Ovary (tissue), 9 donors: Measurements from ENCODE around the gene SAYSD1. TPM values are rescaled to one million over a fixed set of nuclear protein-coding genes. Genes with fewer than 3 reads are reported as not detected.
"Not testable (repeated sequence)": the region's sequence is repeated elsewhere in the genome, so short reads cannot be mapped to it uniquely, and the experiment has no call there.

Source experiments
- DNase-seq, 5 donors: peaks; one replicate each; pipeline ENCODE4 v3.0.0-alpha.2; 2019 to 2020
- H3K27ac ChIP-seq, 2 donors: fragments of 200-600 bp; one replicate each; pipeline versions ENCODE4 v1.5.1 to v1.8.0; 2019 to 2022
- H3K27me3 ChIP-seq: fragments of 200-600 bp; one replicate; pipeline ENCODE4 v1.8.0; 2022
- H3K36me3 ChIP-seq: fragments of 200-600 bp; sonication (generic); one replicate; pipeline ENCODE4 v1.5.1; 2019
- H3K4me1 ChIP-seq: one replicate; pipeline ENCODE4 v1.8.1; 2013; ENCODE audit warnings: mild to moderate bottlenecking, moderate library complexity; ENCODE audit not compliant: insufficient read depth
- H3K4me3 ChIP-seq: fragments of 200-600 bp; sonication (generic); one replicate; pipeline ENCODE4 v1.5.1; 2017
- H3K9me3 ChIP-seq, 2 donors: fragments of 200-600 bp in 1 of 2; sonication (generic) in 1 of 2; one replicate each; pipeline versions ENCODE4 v1.5.1 to v1.8.1; 2013 to 2019; ENCODE audit warnings: mild to moderate bottlenecking in 1 of 2, moderate library complexity in 1 of 2
- EP300 ChIP-seq: sonication (generic); formaldehyde crosslinking; IDR thresholded peaks from one replicate; pipeline ENCODE4 v1.6.1; 2017; ENCODE audit warnings: antibody characterized with exemption
- POLR2A ChIP-seq: fragments of 450-650 bp; IDR thresholded peaks from one replicate; pipeline ENCODE4 v1.6.1; 2017; ENCODE audit warnings: antibody characterized with exemption, mild to moderate bottlenecking, moderate library complexity
- WGBS, 3 donors: extraction: QIAGEN DNeasy Blood & Tissue Kit in 1 of 3; methylation state at CpG; one replicate each; pipeline versions ENCODE4 v1.1.5 to v1.1.7; 2013 to 2017; 5-methylcytosine and 5-hydroxymethylcytosine counted together
- intact Hi-C, 4 donors: fragments of 100-400 bp; cut with DNase I; formaldehyde crosslinking; loops; one replicate each; pipeline versions ENCODE4 v1.11.0 to v1.15.1; 2022 to 2023
- polyA plus RNA-seq, 2 donors: library from polyadenylated mRNA; stranded (reverse); fragments of 200-250 nt in 1 of 2; fragments of 350-450 nt in 1 of 2; fragmentation: Illumina TruSeq in 1 of 2; extraction: RNeasy Lipid Tissue Mini Kit (QIAGEN cat#74804) in 1 of 2; gene quantifications; one replicate each; pipeline ENCODE4 v1.2.3, GENCODE V29; 2013 to 2014
- total RNA-seq, 7 donors: library from RNA; depleted of rRNA in 2 of 7; stranded (reverse); fragments of >200 nt in 2 of 7; fragmentation: NEBNext Ultra II Directional in 3 of 7; extraction: Animal tissue kit (Norgen Biotek cat#: 25700) in 3 of 7; gene quantifications; one replicate each; pipeline versions ENCODE4 v1.1.0 to v1.2.4, GENCODE V29; 2016 to 2023
- TF ChIP-seq, protein P1 (sequence below), 3 donors: fragments of 450-650 bp in 2 of 3; fragments of 200-600 bp in 1 of 3; IDR thresholded peaks; one replicate each; pipeline versions ENCODE4 v1.5.1 to v1.8.0; 2016 to 2022; ENCODE audit warnings: antibody characterized with exemption in 3 of 3, mild to moderate bottlenecking in 1 of 3
- donor health status: DM: no; HTN: no; CAD: no; lungs with moderate emphysema.
- donor health status: DM: no; HTN: no; CAD: no.
- donor health status: Bipolar disorder and iron deficiency.
- donor health status: DM: yes; HTN: yes; CAD: no.
- donor health status: DM: no; HTN: no; CAD: no.
- donor health status: DM: yes; HTN: yes; CAD: no.

SAYSD1 gene
- total and polyA plus RNA-seq, 9 donors = 11.4 to 17.7 (median 15.3) TPM

DNA sequence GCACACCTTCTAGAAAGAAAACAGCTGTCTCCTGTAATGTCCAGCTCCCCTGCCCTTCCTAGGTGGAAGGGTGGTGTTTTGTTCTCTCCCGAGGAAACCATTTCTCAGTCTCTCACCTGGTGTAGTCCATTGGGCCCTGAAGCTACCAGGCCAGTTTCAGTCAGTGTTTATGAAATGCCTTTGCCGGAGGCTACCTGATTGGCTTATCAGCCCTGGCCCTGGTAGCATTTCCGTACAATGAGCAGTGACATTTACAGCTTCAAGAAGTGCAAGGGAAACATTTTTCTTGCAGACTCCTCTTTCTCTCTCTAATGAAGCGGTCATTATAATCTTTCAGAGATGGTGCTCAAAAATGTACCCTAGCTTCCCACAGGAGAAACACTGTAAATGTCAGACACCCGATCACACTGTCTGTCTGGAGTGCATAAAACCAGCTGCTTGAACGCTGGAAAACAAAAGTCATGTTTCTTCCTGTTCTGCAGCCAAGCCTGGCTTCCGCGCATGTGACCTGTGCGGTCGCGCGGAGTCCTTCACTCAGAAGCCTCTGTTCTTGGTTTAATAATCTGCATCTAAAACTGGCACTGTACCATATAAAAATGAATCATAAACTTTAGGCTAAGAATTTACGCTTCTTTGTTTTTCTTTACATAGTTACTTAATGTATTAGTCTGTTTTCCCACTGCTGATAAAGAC lies 28.4 kb upstream of the SAYSD1 start:
- H3K36me3 ChIP-seq = no peaks in the 10 kb centered on the region
- no peak overlapping the region for H3K27ac ChIP-seq
- 34 to 43% (median 43%) methylated on average over 13 of the region's 13 CpGs for WGBS, 3 donors
- no peak for DNase-seq
- H3K4me3 ChIP-seq = no peak overlapping the region
- no peaks in the 10 kb centered on the region for H3K27me3 ChIP-seq
- intact Hi-C loops = no loop called here
- H3K9me3 ChIP-seq = no peaks in the 10 kb centered on the region
- H3K4me1 ChIP-seq = no peaks in the 10 kb centered on the region
- TF ChIP-seq, protein P1, sequence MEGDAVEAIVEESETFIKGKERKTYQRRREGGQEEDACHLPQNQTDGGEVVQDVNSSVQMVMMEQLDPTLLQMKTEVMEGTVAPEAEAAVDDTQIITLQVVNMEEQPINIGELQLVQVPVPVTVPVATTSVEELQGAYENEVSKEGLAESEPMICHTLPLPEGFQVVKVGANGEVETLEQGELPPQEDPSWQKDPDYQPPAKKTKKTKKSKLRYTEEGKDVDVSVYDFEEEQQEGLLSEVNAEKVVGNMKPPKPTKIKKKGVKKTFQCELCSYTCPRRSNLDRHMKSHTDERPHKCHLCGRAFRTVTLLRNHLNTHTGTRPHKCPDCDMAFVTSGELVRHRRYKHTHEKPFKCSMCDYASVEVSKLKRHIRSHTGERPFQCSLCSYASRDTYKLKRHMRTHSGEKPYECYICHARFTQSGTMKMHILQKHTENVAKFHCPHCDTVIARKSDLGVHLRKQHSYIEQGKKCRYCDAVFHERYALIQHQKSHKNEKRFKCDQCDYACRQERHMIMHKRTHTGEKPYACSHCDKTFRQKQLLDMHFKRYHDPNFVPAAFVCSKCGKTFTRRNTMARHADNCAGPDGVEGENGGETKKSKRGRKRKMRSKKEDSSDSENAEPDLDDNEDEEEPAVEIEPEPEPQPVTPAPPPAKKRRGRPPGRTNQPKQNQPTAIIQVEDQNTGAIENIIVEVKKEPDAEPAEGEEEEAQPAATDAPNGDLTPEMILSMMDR (IDR thresholded peaks at IDR 0.05) = no peak
- no peak for TF ChIP-seq POLR2A
- no peak for TF ChIP-seq EP300

DNA sequence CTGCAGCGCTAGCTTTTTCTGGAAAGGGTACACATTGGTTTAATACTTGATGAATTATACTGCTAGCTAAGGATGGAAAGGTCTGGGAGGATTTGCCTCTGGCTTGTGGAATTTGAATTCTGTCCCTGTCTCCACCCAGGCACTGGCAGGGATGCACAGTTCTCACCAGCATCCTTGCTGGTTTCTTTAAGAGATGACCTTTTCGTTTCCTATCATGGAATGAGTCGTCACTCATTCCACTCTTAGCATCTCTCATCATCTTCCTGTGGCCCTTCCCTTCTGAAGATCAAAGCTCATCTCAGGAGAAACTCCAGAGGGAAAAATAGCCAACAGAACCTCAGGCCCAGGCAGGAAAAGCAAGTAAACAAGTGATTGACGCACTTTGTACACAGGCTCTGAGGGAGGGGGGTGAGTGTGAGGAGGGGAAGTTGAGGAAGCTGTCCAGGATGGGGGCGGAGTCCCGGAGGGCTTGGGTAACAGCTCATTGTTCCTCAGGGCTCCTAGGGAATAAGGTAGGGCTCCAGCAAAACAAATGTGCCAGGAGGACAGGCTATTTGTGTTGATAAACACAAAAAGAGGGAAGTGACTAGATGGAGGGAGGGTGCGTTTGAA lies 25.7 kb upstream of the SAYSD1 start:
- Histone ChIP-seq H3K27ac (no peak overlapping the region), H3K9me3 (no peaks in the 10 kb centered on the region), H3K4me1 (no peaks in the 10 kb centered on the region), H3K36me3 (no peaks in the 10 kb centered on the region), H3K4me3 (no peak overlapping the region), H3K27me3 (no peaks in the 10 kb centered on the region)
- intact Hi-C loops = no loop called here
- TF ChIP-seq, protein P1 (IDR thresholded peaks at IDR 0.05) = no peak
- TF ChIP-seq EP300 = no peak
- no peak for TF ChIP-seq POLR2A
- 71 to 76% (median 76%) methylated on average over 7 of the region's 7 CpGs for WGBS, 3 donors
- no peak for DNase-seq

DNA sequence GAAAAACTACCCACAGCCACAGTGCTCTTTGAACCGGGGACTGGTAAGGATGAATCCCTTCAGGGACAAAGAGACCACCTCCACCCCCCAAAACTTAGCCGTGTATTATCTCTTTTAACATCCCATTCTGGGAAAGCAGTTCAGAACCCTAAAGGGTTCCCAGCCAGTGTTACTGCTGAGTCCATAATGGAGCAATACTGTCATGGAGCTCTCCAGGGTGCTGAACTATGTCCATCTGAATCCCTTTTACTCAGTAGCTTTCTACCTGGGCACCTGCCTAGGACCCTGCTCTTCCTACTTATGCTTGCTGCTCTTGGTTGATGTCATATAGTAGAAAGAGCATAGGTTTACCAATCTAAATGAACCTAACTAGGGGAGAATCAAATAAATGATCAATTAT lies 22.3 kb upstream of the SAYSD1 start:
- TF ChIP-seq, protein P1 (IDR thresholded peaks at IDR 0.05) = no peak
- TF ChIP-seq POLR2A (no peak), EP300 (no peak)
- H3K36me3 ChIP-seq = no peaks in the 10 kb centered on the region
- H3K27ac ChIP-seq = no peak overlapping the region
- H3K9me3 ChIP-seq = no peaks in the 10 kb centered on the region
- WGBS, 3 donors = 17 to 26% (median 24%) methylated on average over 2 of the region's 2 CpGs
- H3K4me1 ChIP-seq = no peaks in the 10 kb centered on the region
- intact Hi-C loops = no loop called here
- H3K27me3 ChIP-seq = no peaks in the 10 kb centered on the region
- no peak for DNase-seq
- H3K4me3 ChIP-seq = no peak overlapping the region

DNA sequence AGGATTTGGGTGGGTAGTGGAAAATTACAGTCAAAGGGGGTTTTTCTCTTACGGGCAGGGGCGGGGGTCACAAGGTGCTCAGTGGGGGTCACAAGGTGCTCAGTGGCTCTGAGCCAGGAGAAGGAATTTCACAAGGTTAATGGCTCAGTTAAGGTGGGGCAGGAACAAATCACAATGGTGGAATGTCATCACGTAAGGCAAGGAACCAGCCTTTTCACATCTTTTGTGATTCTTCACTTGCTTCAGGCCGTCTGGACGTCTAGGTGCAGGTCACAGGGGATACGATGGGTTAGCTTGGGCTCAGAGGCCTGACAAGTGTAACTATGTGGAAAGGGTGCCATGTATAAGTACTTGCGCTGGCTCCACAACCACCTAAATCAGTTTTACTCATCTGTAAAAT lies 21.2 kb upstream of the SAYSD1 start:
- H3K27ac ChIP-seq, H3K9me3 ChIP-seq, H3K4me1 ChIP-seq, DNase-seq, intact Hi-C loops, H3K27me3 ChIP-seq, H3K36me3 ChIP-seq, H3K4me3 ChIP-seq: not testable (repeated sequence)
- 76 to 80% (median 78%) methylated on average over 7 of the region's 7 CpGs for WGBS, 3 donors

DNA sequence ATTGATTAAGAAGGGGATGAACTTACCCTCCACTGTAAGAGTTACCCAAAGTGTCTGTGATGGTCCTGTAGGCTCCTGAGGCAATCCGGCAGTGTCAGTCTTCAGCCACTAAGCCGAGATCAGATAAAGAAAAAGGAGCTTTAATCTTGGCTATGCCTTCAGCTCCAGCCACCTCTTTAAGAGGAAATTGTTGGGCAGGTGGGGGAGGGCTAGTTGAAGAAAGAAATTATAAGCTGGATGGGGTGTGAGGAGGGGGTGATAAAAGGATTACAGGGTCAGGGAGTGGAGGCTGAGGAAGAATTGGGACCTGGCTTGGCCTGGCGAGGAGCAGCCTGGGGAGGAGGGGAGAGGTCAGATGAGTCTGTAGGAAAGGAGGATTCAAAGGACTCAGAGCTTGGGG lies 19.8 kb upstream of the SAYSD1 start:
- H3K4me3 ChIP-seq, H3K4me1 ChIP-seq, intact Hi-C loops, H3K9me3 ChIP-seq, DNase-seq, H3K27ac ChIP-seq, H3K27me3 ChIP-seq, H3K36me3 ChIP-seq: not testable (repeated sequence)
- WGBS, 3 donors = 66 to 80% (median 67%) methylated on average over 3 of the region's 3 CpGs
